ENCODE data around the gene TYMP.

Gene TYMP

GRCh38 chr22:50505776-50506610 is 23.8 kb downstream of the TYMP start:
- ChIA-PET POLR2A (interaction anchor here (1.0 to 6.0 kb wide), 3 partner anchors 7 to 57 kb away, joined by 3 to 189 read pairs (median 33); partner anchors contain the start of genes SCO2 and SYCE3), CTCF (interaction anchor here (1.6 kb wide), 1 partner anchor 8 kb away, joined by 13 read pairs; no protein-coding TSS in a partner anchor)
- TF ChIP-seq TSHZ1 (tag by site-specific recombination; IDR thresholded peaks at IDR 0.05; ENCODE audit: borderline replicate concordance) (no peak), HIC1 (tag by site-specific recombination; IDR thresholded peaks at IDR 0.05) (peak; percentile 38; the same call in 1 of the 2 replicates), ZIC2 (tag by site-specific recombination; IDR thresholded peaks at IDR 0.05) (peak; percentile 84), ZNF558 (tag by site-specific recombination; IDR thresholded peaks at IDR 0.05) (no peak), GLIS1 (tag by site-specific recombination; IDR thresholded peaks at IDR 0.05) (peak; percentile 74), ZNF16 (tag by site-specific recombination; IDR thresholded peaks at IDR 0.05; ENCODE audit: low read depth) (no peak), ZNF175 (tag by site-specific recombination; IDR thresholded peaks at IDR 0.05) (no peak), ZBTB11 (tag by site-specific recombination; conservative IDR thresholded peaks at IDR 0.05; ENCODE audit: low read depth) (no peak), ZNF341 (tag by site-specific recombination; IDR thresholded peaks at IDR 0.05; ENCODE audit: low read depth) (peak; percentile 33; the same call in 1 of the 2 replicates), ZFHX2 (tag by site-specific recombination; conservative IDR thresholded peaks at IDR 0.05) (no peak), GLIS2 (tag by site-specific recombination; IDR thresholded peaks at IDR 0.05) (peak; percentile 54), ZNF792 (tag by site-specific recombination; IDR thresholded peaks at IDR 0.05) (no peak), HOXD13 (CRISPR knock-in tag; IDR thresholded peaks at IDR 0.05; ENCODE audit: borderline replicate concordance) (no peak)
- Histone ChIP-seq H3K4me3 (ENCODE audit: low read depth, low read length) (peak overlapping the region; percentile 63), H3K27ac (ENCODE audit: extremely low read depth, low read depth, low read length) (no peak overlapping the region), H3K36me3 (ENCODE audit: control insufficient read depth in 2 of 2, insufficient read depth in 1 of 2, low read length in 2 of 2) (peaks cover 0 to 40% of the 10 kb centered on the region in 2 experiments; a peak in 2 of 3 replicates), H3K4me1 (ENCODE audit: control insufficient read depth, insufficient read depth, low read length) (peaks cover 8% of the 10 kb centered on the region), H3K9me3 (ENCODE audit: control insufficient read depth, insufficient read depth, low read depth, low read length) (no peaks in the 10 kb centered on the region)

- Histone ChIP-seq H3K27ac (ENCODE audit: extremely low read depth, low read depth, low read length) (no peak overlapping the region), H3K36me3 (ENCODE audit: control insufficient read depth in 2 of 2, insufficient read depth in 1 of 2, low read length in 2 of 2) (peaks cover 0 to 37% of the 10 kb centered on the region in 2 experiments; a peak in 2 of 3 replicates), H3K9me3 (ENCODE audit: control insufficient read depth, insufficient read depth, low read depth, low read length) (no peaks in the 10 kb centered on the region), H3K4me3 (ENCODE audit: low read depth, low read length) (no peak overlapping the region), H3K4me1 (ENCODE audit: control insufficient read depth, insufficient read depth, low read length) (peaks cover 8% of the 10 kb centered on the region)
- no peak for TF ChIP-seq ZBTB26 (tag by site-specific recombination; optimal IDR thresholded peaks at IDR 0.05)
- TF ChIP-seq ZBTB21 (tag by site-specific recombination; IDR thresholded peaks at IDR 0.05) = no peak
- TF ChIP-seq ZNF692 (tag by site-specific recombination; IDR thresholded peaks at IDR 0.05) = no peak
- peak; percentile 23; the same call in 1 of the 2 replicates for TF ChIP-seq GLIS2 (tag by site-specific recombination; IDR thresholded peaks at IDR 0.05)
- ChIA-PET CTCF (no interaction called here), POLR2A (interaction anchor here (1.0 kb wide), 1 partner anchor 57 kb away, joined by 3 read pairs; the partner anchor contains the start of gene SYCE3)
These were observed 24.5 kb downstream of the TYMP start for GRCh38 chr22:50505276-50505775.
